HuH-7 (cell line): ENCODE data around the gene PIEZO1.

Source experiments
- DNase-seq: peaks from one replicate; pipeline ENCODE4 v3.0.0; 2011; ENCODE audit warnings: low spot score

Gene PIEZO1

GRCh38 chr16:88719933-88720296 is 65.1 kb downstream of the PIEZO1 start:
- no peak for DNase-seq

GRCh38 chr16:88719267-88719932 is 65.6 kb downstream of the PIEZO1 start:
- DNase-seq: no peak

- no peak for DNase-seq
Measured at GRCh38 chr16:88718178-88718577, 66.8 kb downstream of the PIEZO1 start.

DNA sequence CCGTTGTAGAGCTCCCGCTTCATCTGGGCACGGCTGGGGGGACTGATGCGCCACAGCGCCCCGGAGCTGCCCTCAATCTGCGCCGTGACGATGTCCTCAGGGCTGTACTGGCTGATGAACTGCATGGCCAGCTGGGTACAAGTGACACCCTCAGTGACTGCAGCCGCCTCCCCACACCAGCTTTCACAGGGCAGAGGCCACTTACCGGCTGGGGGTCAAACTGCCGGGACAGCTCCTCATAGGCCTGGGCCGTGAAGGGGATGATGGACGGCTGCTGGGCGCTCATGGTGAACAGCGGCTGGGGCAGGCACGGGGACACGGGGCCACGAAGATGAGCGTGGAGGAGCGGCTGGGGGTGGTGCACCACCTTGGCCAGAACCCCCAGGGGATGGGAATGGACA is 68.4 kb downstream of the PIEZO1 start:
- no peak for DNase-seq

- no peak for DNase-seq
Measured at GRCh38 chr16:88716201-88716600, 68.8 kb downstream of the PIEZO1 start.

GRCh38 chr16:88715312-88716190 is 69.5 kb downstream of the PIEZO1 start:
- DNase-seq: no peak

GRCh38 chr16:88714420-88715302 is 70.4 kb downstream of the PIEZO1 start:
- no peak for DNase-seq

GRCh38 chr16:88713568-88714419 is 71.2 kb downstream of the PIEZO1 start:
- DNase-seq: no peak

GRCh38 chr16:88713054-88713453 is 72.0 kb downstream of the PIEZO1 start:
- DNase-seq: no peak

DNA sequence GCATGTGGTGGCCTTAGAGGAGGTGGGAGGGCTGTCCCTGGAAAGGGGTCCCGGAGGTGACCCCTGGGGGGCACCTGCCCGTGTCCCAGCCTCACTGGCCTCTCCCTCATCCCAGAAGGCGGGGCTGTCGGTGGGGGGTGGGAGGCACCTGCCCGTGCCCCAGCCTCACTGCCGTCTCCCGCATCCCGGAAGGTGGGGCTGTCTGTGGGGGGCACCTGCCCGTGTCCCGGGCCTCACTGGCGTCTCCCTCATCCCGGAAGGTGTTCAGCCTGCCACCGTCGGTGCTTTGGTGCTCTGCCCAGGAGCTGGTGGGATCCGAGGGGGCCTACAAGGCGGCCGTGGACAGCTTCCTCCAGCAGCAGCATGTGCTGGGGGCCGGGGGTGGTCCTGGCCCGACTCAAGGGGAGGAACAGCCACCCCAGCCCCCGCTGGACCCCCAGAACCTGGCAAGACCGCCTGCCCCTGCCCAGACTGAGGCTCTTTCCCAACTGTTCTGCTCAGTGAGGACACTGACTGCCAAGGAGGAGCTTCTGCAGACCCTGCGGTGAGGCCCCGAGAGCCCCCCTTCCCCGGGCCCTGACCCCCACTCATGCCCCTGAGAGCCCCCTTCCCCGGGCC is 72.5 kb downstream of the PIEZO1 start:
- no peak for DNase-seq

- no peak for DNase-seq
Measured at GRCh38 chr16:88711750-88712340, 73.2 kb downstream of the PIEZO1 start.

- DNase-seq: no peak
Measured at GRCh38 chr16:88710556-88710955, 74.5 kb downstream of the PIEZO1 start.

DNA sequence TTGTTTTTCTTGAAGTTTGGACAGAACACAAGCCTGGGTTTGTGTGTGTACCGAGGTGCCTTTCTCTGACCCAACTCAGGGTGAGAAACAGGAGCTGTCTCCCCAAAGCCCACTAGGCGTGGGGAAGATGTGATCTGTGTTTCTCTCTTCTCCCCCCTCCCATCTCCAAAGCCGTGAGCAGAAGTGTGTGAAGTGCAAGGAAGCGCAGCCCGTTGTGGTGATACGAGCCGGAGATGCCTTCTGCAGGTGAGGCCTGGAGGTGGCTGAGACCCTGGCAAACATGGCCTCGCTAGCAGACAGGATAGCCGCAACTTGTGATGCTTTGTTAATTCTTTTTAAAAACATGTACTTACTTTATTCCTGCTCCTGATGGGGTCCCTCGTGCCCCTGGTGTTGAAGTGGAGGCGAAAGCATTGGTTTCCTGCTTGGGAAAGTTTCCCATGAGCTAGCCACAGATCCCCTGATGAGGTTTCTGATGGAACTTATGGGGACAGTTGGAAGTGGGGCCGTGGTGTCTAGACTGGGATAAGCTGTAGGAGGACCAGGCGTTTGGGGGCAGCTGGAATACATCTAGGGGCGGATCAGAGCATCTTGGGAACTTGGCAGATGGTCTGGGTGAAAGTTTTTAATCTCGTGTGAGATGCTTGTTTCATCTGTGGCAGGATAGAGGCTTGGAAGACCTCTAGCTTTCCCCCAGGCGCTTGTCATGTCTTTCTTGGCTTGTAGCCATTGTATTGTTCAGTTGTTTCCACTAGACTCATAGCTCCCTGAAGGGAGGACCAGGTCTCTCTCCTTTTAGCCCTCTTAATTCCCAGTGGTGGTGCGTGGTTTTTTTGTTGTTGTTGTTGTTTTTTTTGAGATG is 77.8 kb downstream of the PIEZO1 start:
- DNase-seq: peak; percentile 40

DNA sequence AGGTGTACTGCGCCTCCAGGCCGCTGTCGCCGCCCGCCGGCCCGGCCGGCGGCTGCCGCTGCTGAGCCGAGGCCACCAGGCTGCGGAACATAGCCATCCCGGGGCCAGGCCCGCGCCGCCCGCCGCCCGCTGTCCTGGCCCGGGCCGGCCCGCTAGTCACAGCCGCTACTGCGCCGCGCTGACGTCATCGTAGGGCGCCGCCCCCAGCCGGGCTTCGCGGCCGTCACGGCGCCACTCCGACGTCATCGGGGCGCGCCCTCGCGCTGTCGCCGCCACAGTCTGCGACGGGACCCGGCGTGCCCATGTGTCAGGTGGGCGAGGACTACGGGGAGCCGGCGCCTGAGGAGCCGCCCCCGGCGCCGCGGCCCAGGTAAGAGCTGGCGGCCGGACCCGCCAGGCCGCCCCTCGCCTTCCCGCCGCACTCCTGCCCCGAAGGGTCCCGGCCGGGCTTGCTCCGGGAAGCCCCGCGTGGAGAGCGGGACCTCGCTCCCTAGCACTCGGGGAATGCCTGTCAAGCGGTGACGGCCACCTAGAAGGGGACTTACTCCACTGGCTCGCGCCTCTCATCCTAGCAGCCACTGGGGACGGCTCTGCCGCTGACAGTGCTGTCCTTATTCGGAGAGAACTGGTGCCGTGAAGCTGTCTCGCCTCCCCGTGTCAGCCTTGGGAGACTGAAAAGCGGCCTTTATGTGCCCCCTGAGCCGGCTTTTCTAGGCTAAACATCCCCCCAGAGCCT is 78.6 kb downstream of the PIEZO1 start, which contains the start of the genes CTU2 and RNF166:
CTU2 (plus strand) TSS at position 275 of the 736 bp plus-strand sequence; CDS start at position 303, 28 bp downstream.
RNF166 (minus strand) TSS at position 180 of the 736 bp plus-strand sequence; CDS start at position 97, 83 bp downstream.
- DNase-seq: peak; percentile 100

DNA sequence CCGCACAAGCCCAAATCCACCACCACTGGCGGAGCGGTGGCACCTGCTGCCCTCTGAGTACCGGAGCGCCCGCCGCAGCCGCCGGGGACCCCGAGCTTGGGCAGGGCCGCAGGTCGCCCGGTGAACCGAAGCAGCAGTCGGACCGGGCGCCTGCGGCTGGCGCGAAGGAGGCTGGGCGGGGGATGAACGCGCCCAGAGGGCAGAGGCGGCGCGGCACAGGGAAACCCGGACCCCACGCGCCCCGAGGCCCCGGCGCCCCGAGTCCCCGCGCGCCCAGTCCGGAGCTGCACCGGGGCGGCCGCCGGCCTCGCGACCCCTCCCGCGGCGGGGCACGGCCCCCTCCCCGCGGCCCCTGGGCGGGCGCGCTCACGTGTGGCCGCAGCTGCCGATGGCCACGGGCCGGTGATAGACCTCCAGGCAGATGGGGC is 79.2 kb downstream of the PIEZO1 start:
- peak; percentile 67 for DNase-seq

DNA sequence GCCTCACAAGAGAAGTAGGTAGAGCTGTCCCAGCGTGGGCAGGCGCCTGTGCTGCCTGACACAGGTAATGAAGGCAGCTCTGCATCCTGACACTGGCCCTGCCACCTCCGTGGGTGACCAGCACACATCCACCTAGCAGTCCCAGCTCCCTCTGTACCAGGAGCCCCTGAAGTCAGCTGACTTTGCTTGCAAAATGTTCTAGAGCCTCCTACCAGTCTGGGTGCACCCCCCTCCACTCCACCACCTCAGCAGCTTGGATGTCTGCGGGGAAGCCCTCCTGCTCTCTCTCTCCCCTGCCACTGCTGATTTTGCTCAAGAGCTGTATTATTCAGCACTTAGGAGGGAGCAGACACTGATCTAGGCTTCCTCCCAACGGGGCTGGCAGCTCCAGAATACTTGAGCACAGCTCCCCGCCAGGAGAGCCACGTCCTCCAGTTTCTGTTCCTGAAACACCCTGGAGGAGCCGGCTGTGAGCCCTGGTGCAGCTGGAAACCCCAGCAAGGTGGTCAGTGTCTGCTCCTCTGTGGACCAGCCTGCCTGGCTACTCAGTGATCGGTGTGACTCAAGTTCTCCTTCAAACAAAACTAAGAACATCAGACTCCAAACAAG is 79.8 kb downstream of the PIEZO1 start:
- DNase-seq: peak; percentile 57

DNA sequence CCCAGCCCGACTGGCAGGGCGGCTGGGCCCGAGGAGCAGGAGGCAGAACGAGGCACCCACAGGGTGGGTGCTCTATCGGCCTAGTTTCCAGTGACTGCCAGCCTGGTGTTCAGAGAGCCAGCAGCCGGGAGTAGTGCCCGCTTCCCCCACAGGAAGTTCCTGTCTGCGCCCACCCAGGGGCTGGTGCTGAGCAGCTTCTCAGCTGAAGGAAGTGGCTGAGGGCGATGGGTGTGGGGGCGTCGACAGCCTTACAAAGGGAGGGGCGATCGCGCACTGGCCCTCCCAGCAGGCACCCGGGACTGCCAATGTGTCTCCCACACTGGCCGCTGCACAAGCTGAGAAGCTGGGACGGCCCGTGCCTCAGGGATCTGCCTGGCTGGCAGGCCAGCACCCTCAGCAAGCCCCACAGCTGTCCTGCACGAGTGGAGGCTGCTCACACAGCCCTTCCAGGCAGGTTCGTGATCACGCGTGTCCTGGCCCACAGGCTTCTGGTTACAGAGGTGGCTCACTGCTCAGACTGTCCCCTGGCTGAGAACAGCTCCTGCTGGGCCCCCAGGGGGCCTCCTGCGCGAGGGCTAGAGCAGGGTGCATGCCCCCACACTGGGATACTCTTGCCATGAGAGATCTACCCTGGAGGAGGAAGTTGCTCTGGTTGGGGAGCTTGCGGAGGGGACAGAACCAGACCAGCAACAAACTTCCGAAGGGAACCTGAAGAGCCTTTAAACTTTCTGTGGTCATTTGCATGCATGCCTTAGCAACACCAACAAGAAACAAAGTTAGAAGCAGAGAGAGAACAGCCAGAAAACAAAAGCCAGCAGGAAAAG is 81.3 kb downstream of the PIEZO1 start:
- DNase-seq: no peak
